Brain microvascular endothelial cell (primary cell): ENCODE measurements around the gene NPDC1.

Experiments
- DNase-seq: peaks from one replicate; pipeline ENCODE4 v3.0.0-alpha.2; 2020
- H3K27ac ChIP-seq: fragments of 250-450 bp; sonication (Bioruptor Pico); 2 replicates; pipeline ENCODE4 v1.5.1; 2020; ENCODE audit warnings: mild to moderate bottlenecking, moderate library complexity
- H3K27me3 ChIP-seq: fragments of 250-450 bp; sonication (Bioruptor Pico); replicated peaks from 2 replicates; pipeline ENCODE4 v1.5.1; 2020; ENCODE audit warnings: mild to moderate bottlenecking
- H3K36me3 ChIP-seq: fragments of 250-450 bp; sonication (Bioruptor Pico); replicated peaks from 2 replicates; pipeline ENCODE4 v1.5.1; 2020; ENCODE audit warnings: mild to moderate bottlenecking
- H3K4me3 ChIP-seq: 2 replicates; pipeline ENCODE4 v1.5.1; 2011; ENCODE audit warnings: low read depth, mild to moderate bottlenecking, control low read depth, low read length, moderate library complexity
- CTCF ChIP-seq: IDR thresholded peaks from 2 replicates; pipeline ENCODE4 v1.5.1; 2011; ENCODE audit warnings: low read depth, mild to moderate bottlenecking, moderate library complexity, low read length, control low read depth, inconsistent platforms; ENCODE audit errors: missing control alignments
- in situ Hi-C: cut with HindIII; loops from 2 replicates; pipeline ENCODE4 v1.10.0; 2017; ENCODE audit warnings: low sequenced_read_pairs, low pct_ligation_motif_present

Gene NPDC1

GRCh38 chr9:137058521-137059234, 12.7 kb upstream of the NPDC1 start:
- H3K36me3 ChIP-seq, result no peaks in the 10 kb centered on the region
- H3K27me3 ChIP-seq, result peaks cover 13% of the 10 kb centered on the region
- H3K4me3 ChIP-seq, result no peak overlapping the region
- TF ChIP-seq CTCF, result no peak
- in situ Hi-C loops, result no loop called here
- DNase-seq, result no peak
- no peak overlapping the region for H3K27ac ChIP-seq

GRCh38 chr9:137057545-137057944, 11.6 kb upstream of the NPDC1 start:
- in situ Hi-C loops, result no loop called here
- Histone ChIP-seq H3K27ac (no peak overlapping the region), H3K27me3 (peaks cover 23% of the 10 kb centered on the region), H3K4me3 (no peak overlapping the region), H3K36me3 (no peaks in the 10 kb centered on the region)
- DNase-seq, result no peak
- TF ChIP-seq CTCF, result no peak

- in situ Hi-C loops, result no loop called here
- Histone ChIP-seq H3K4me3 (no peak overlapping the region), H3K27me3 (peaks cover 27% of the 10 kb centered on the region), H3K27ac (no peak overlapping the region), H3K36me3 (no peaks in the 10 kb centered on the region)
- no peak for DNase-seq
- no peak for TF ChIP-seq CTCF
These were observed 10.9 kb upstream of the NPDC1 start for GRCh38 chr9:137056739-137057415.

- in situ Hi-C loops, result no loop called here
- peak; percentile 6 for TF ChIP-seq CTCF
- H3K4me3 ChIP-seq, result no peak overlapping the region
- no peaks in the 10 kb centered on the region for H3K36me3 ChIP-seq
- peaks cover 30% of the 10 kb centered on the region for H3K27me3 ChIP-seq
- H3K27ac ChIP-seq, result no peak overlapping the region
- DNase-seq, result no peak
These were observed 9.7 kb upstream of the NPDC1 start for GRCh38 chr9:137055385-137056364.

- in situ Hi-C loops, result no loop called here
- Histone ChIP-seq H3K4me3 (no peak overlapping the region), H3K36me3 (no peaks in the 10 kb centered on the region), H3K27ac (no peak overlapping the region), H3K27me3 (peaks cover 30% of the 10 kb centered on the region)
- DNase-seq, result no peak
- no peak for TF ChIP-seq CTCF
These were observed 9.0 kb upstream of the NPDC1 start for GRCh38 chr9:137054932-137055384.
